H1 (cell line): ENCODE results near the gene TMCC1. TPM values are rescaled to one million over a fixed set of nuclear protein-coding genes. Genes with fewer than 3 reads are reported as not detected.

Experiments used
- CTCF ChIA-PET: fragments of 300-600 bp; sonication (Branson Sonifier 250); formaldehyde crosslinking; loops from one replicate; lab custom pipeline; 2021; ENCODE audit not compliant: partially characterized antibody; lab: Charles Lee
- POLR2A ChIA-PET: fragments of 300-600 bp; sonication (Branson Sonifier 250); formaldehyde crosslinking; loops from one replicate; lab custom pipeline; 2021; ENCODE audit warnings: inconsistent platforms; ENCODE audit not compliant: partially characterized antibody; lab: Charles Lee
- DNase-seq, 2 experiments: peaks; one replicate each; pipeline versions ENCODE4 v3.0.0 to v3.0.0-alpha.2; 2010 to 2022; ENCODE audit warnings: low spot score in 2 of 2, low read depth in 1 of 2, mixed read lengths in 1 of 2
- FAIRE-seq: peaks from 2 replicates; lab custom pipeline; 2011; peaks lifted over from hg19 to GRCh38; lab: Jason Lieb, UNC
- H2AFZ ChIP-seq: 2 replicates; pipeline ENCODE4 v1.8.1; 2012; ENCODE audit warnings: low read length, inconsistent platforms
- H2AK5ac ChIP-seq: 2 replicates; pipeline ENCODE4 v1.6.1; 2013; ENCODE audit warnings: low read depth, low read length
- H2BK120ac ChIP-seq: replicated peaks from 2 replicates; pipeline ENCODE3; 2013; ENCODE audit warnings: low read depth, low read length, inconsistent platforms
- H2BK12ac ChIP-seq: 2 replicates; pipeline ENCODE4 v1.6.1; 2013; ENCODE audit warnings: low read depth, low read length
- H2BK15ac ChIP-seq: 2 replicates; pipeline ENCODE4 v1.6.1; 2013; ENCODE audit warnings: low read length
- H2BK20ac ChIP-seq: 2 replicates; pipeline ENCODE4 v1.6.1; 2013; ENCODE audit warnings: low read length
- H2BK5ac ChIP-seq: 2 replicates; pipeline ENCODE4 v1.6.1; 2013; ENCODE audit warnings: low read depth, low read length
- H3K14ac ChIP-seq: 2 replicates; pipeline ENCODE4 v1.6.1; 2013; ENCODE audit warnings: inconsistent platforms; ENCODE audit not compliant: insufficient read length
- H3K18ac ChIP-seq: 2 replicates; pipeline ENCODE4 v1.6.1; 2013; ENCODE audit warnings: low read length; ENCODE audit errors: extremely low read depth
- H3K23ac ChIP-seq: 2 replicates; pipeline ENCODE4 v1.6.1; 2013; ENCODE audit warnings: inconsistent platforms; ENCODE audit not compliant: insufficient read length
- H3K23me2 ChIP-seq: 2 replicates; pipeline ENCODE4 v1.6.1; 2013; ENCODE audit warnings: low read depth, low read length
- H3K27ac ChIP-seq: 2 replicates; pipeline ENCODE4 v1.6.1; 2011; ENCODE audit warnings: low read depth, low read length, inconsistent platforms
- H3K27me3 ChIP-seq, 4 experiments: replicated peaks in 1 of 4; 1 replicate in 1 of 4; 2 replicates in 3 of 4; pipeline versions ENCODE4 v1.6.1 to v1.8.1; 2011 to 2013; ENCODE audit warnings: low read length in 3 of 4, mild to moderate bottlenecking in 3 of 4, inconsistent platforms in 2 of 4, mixed read lengths in 2 of 4, moderate library complexity in 1 of 4; ENCODE audit not compliant: control insufficient read depth in 3 of 4, insufficient read depth in 3 of 4; ENCODE audit errors: extremely low read depth in 1 of 4
- H3K36me3 ChIP-seq, 4 experiments: 2 replicates each; pipeline versions ENCODE4 v1.6.1 to v1.8.1; 2011 to 2013; ENCODE audit warnings: mild to moderate bottlenecking in 4 of 4, low read length in 3 of 4, moderate library complexity in 2 of 4, control low read depth in 1 of 4, inconsistent platforms in 1 of 4; ENCODE audit not compliant: insufficient read depth in 4 of 4, control insufficient read depth in 2 of 4
- H3K4ac ChIP-seq: replicated peaks from 2 replicates; pipeline ENCODE3; 2013; ENCODE audit warnings: low read length, low read depth, mixed read lengths, inconsistent platforms; ENCODE audit not compliant: insufficient read length
- H3K4me1 ChIP-seq, 4 experiments: replicated peaks in 1 of 4; 1 replicate in 1 of 4; 2 replicates in 3 of 4; pipeline versions ENCODE4 v1.6.1 to v1.8.1; 2011 to 2013; ENCODE audit warnings: low read length in 3 of 4, inconsistent platforms in 2 of 4, mixed read lengths in 1 of 4; ENCODE audit not compliant: insufficient read depth in 4 of 4, control insufficient read depth in 3 of 4
- H3K4me2 ChIP-seq, 2 experiments: 2 replicates each; pipeline versions ENCODE4 v1.6.1 to v1.8.1; 2011 to 2013; ENCODE audit warnings: low read depth in 2 of 2, low read length in 2 of 2, control low read depth in 1 of 2, inconsistent platforms in 1 of 2, mild to moderate bottlenecking in 1 of 2; ENCODE audit not compliant: insufficient read depth in 1 of 2
- H3K4me3 ChIP-seq, 4 experiments: fragments of 200-600, 300-600 bp in 1 of 4; sonication (generic), shearing (Covaris generic), sonication (Bioruptor Twin) in 1 of 4; 2 replicates each; pipeline versions ENCODE4 v1.5.1 to v1.8.1; 2011 to 2016; ENCODE audit warnings: low read length in 4 of 4, low read depth in 3 of 4, control low read depth in 2 of 4, inconsistent platforms in 2 of 4, mild to moderate bottlenecking in 2 of 4, mixed read lengths in 1 of 4, moderate library complexity in 1 of 4; ENCODE audit not compliant: insufficient read depth in 2 of 4; ENCODE audit errors: extremely low read depth in 1 of 4
- H3K56ac ChIP-seq: replicated peaks from 2 replicates; pipeline ENCODE3; 2013; ENCODE audit warnings: low read depth, mild to moderate bottlenecking, mixed read lengths, low read length, inconsistent platforms; ENCODE audit not compliant: insufficient read length
- H3K79me1 ChIP-seq: 2 replicates; pipeline ENCODE4 v1.6.1; 2013; ENCODE audit warnings: low read depth, low read length, control low read depth
- H3K79me2 ChIP-seq, 2 experiments: 2 replicates each; pipeline versions ENCODE4 v1.6.1 to v1.8.1; 2012 to 2013; ENCODE audit warnings: low read length in 2 of 2, mild to moderate bottlenecking in 2 of 2, inconsistent platforms in 1 of 2; ENCODE audit not compliant: insufficient read depth in 2 of 2, control insufficient read depth in 1 of 2
- H3K9ac ChIP-seq, 4 experiments: replicated peaks in 1 of 4; 1 replicate in 1 of 4; 2 replicates in 3 of 4; pipeline versions ENCODE4 v1.6.1 to v1.8.1; 2011 to 2013; ENCODE audit warnings: low read depth in 3 of 4, low read length in 3 of 4, control low read depth in 2 of 4, mild to moderate bottlenecking in 2 of 4, moderate library complexity in 2 of 4, inconsistent platforms in 1 of 4; ENCODE audit errors: extremely low read depth in 1 of 4
- H3K9me3 ChIP-seq, 2 experiments: 2 replicates each; pipeline versions ENCODE4 v1.6.1 to v1.8.1; 2012 to 2013; ENCODE audit warnings: mild to moderate bottlenecking in 2 of 2, moderate library complexity in 2 of 2, control low read depth in 1 of 2, inconsistent platforms in 1 of 2, low read depth in 1 of 2, low read length in 1 of 2, mixed read lengths in 1 of 2; ENCODE audit not compliant: insufficient read depth in 2 of 2
- H4K20me1 ChIP-seq, 2 experiments: replicated peaks in 1 of 2; 2 replicates each; pipeline versions ENCODE3 to v1.8.1; 2011 to 2013; ENCODE audit warnings: inconsistent platforms in 2 of 2, low read length in 2 of 2, mild to moderate bottlenecking in 1 of 2; ENCODE audit not compliant: insufficient read depth in 2 of 2, control insufficient read depth in 1 of 2
- H4K5ac ChIP-seq: 2 replicates; pipeline ENCODE4 v1.6.1; 2013; ENCODE audit warnings: low read length, low read depth, mixed read lengths, inconsistent platforms; ENCODE audit not compliant: insufficient read length
- H4K8ac ChIP-seq: 2 replicates; pipeline ENCODE4 v1.8.0; 2013; ENCODE audit warnings: mild to moderate bottlenecking, moderate library complexity, low read length, inconsistent platforms; ENCODE audit not compliant: insufficient read depth; ENCODE audit errors: extremely low read depth
- H4K91ac ChIP-seq: replicated peaks from 2 replicates; pipeline ENCODE3; 2013; ENCODE audit warnings: low read length, mixed read lengths, inconsistent platforms; ENCODE audit not compliant: insufficient read length
- ATF2 ChIP-seq: IDR thresholded peaks from 2 replicates; pipeline ENCODE4 v1.6.1; 2012; ENCODE audit warnings: low read length, inconsistent platforms
- BCL11A ChIP-seq, 2 experiments: IDR thresholded peaks; one replicate each; pipeline ENCODE4 v1.6.1; 2011; ENCODE audit warnings: low read depth in 2 of 2, low read length in 2 of 2, mild to moderate bottlenecking in 2 of 2
- EZH2 ChIP-seq: fragments of 200-600 bp; sonication (generic); IDR thresholded peaks from 2 replicates; pipeline ENCODE4 v1.7.1; 2012; ENCODE audit warnings: low read depth, mild to moderate bottlenecking, moderate library complexity, low read length, inconsistent platforms; ENCODE audit not compliant: severe bottlenecking
- GTF2F1 ChIP-seq: IDR thresholded peaks from 2 replicates; pipeline ENCODE4 v1.6.1; 2012; ENCODE audit warnings: low read depth, low read length, improper control_type of control experiment, borderline replicate concordance
- KDM1A ChIP-seq: fragments of 200-600, 300-600 bp; sonication (generic); IDR thresholded peaks from 2 replicates; pipeline ENCODE4 v1.7.1; 2016; ENCODE audit warnings: mild to moderate bottlenecking, low read length, borderline replicate concordance
- KDM5A ChIP-seq: fragments of 200-600 bp; IDR thresholded peaks from 2 replicates; pipeline ENCODE4 v1.7.1; 2012; ENCODE audit warnings: mild to moderate bottlenecking, low read length, inconsistent platforms, mixed read lengths
- MAX ChIP-seq: IDR thresholded peaks from 2 replicates; pipeline ENCODE4 v1.6.1; 2012; ENCODE audit warnings: inconsistent platforms
- POU5F1 ChIP-seq: IDR thresholded peaks from 2 replicates; pipeline ENCODE4 v1.6.1; 2011; ENCODE audit warnings: low read depth, mild to moderate bottlenecking, low read length, moderate library complexity
- TCF12 ChIP-seq: IDR thresholded peaks from 2 replicates; pipeline ENCODE4 v1.6.1; 2011; ENCODE audit warnings: low read depth, mild to moderate bottlenecking, low read length
- TEAD4 ChIP-seq: IDR thresholded peaks from 2 replicates; pipeline ENCODE4 v1.6.1; 2012; ENCODE audit warnings: low read depth, low read length, inconsistent platforms, mixed read lengths
- YY1 ChIP-seq: IDR thresholded peaks from 2 replicates; pipeline ENCODE4 v1.6.1; 2011; ENCODE audit warnings: low read depth, mild to moderate bottlenecking, low read length
- WGBS, 2 experiments: shearing (Covaris generic) in 1 of 2; methylation state at CpG; one replicate each; pipeline versions ENCODE4 v1.1.6 to v1.1.7; 2013 to 2015; ENCODE audit warnings: low lambda C conversion rate in 2 of 2, mixed read lengths in 2 of 2, inconsistent platforms in 1 of 2, low coverage in 1 of 2, missing lambda C conversion rate in 1 of 2; ENCODE audit not compliant: insufficient replicate concordance in 2 of 2, insufficient coverage in 1 of 2, insufficient read length in 1 of 2; ENCODE audit errors: extremely low coverage in 1 of 2, missing lambda C conversion rate in 1 of 2; 5-methylcytosine and 5-hydroxymethylcytosine counted together
- polyA plus RNA-seq, 7 experiments: library from polyadenylated mRNA; depleted of rRNA in 3 of 7; stranded (reverse) in 5 of 7; unstranded in 2 of 7; fragments of >200 nt in 5 of 7; fragments of 200-250 nt in 2 of 7; gene quantifications; 1 replicate in 5 of 7; 2 replicates in 1 of 7; 4 replicates in 1 of 7; pipeline versions ENCODE4 v1.2.1 to v1.2.3, GENCODE V29; 2011 to 2013; ENCODE audit warnings: missing spikeins in 2 of 7, mixed read lengths in 2 of 7
- total RNA-seq: library from RNA; stranded (reverse); fragmentation: NEBNext Ultra II Directional; extraction: Animal tissue kit (Norgen Biotek cat#: 25700); gene quantifications from 2 replicates; pipeline ENCODE4 v1.2.1, GENCODE V29; 2021

TMCC1 gene
- total and polyA plus RNA-seq, 2 of the 8 experiments (the other 6 are each of a cell fraction or from before 2014, with no cell fraction given): 10.4 to 27.1 TPM

DNA sequence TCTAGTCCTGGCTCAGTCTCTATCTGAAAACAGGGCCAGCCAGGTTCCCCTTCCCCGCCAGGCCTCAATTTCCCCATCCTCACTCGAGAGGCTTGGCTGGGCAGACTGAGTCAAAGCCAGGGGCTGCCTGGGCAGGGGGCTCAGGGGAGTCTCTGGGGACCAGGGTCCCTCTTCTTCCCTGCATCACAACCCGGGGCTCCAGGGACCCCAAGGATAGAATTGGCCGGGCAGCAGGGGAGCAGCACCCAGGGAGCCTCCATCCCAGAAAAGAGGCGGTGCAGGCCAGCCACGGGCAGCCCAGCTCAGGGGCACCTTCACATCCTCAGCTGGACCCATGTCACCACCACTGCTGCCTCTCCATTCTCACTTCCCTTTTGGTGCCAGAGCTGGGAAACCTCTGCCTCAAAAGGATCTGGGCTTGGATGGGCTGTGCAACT lies 273.8 kb downstream of the TMCC1 start:
- Histone ChIP-seq H3K56ac (no peak overlapping the region), H3K4me1 (peaks cover 0 to 11% (median under 1%) of the 10 kb centered on the region in 4 experiments; a peak in 3 of 7 replicates), H2BK5ac (no peak overlapping the region), H3K9ac (no peak overlapping the region), H3K36me3 (no peaks in the 10 kb centered on the region), H4K5ac (no peak overlapping the region), H3K9me3 (no peaks in the 10 kb centered on the region), H2BK15ac (0 out of 2 replicates have a peak overlapping the region, but pooled peaks have one; percentile 61), H4K91ac (no peak overlapping the region), H2AFZ (no peak overlapping the region), H3K4me3 (no peak overlapping the region), H3K23me2 (no peaks in the 10 kb centered on the region), H3K27me3 (no peaks in the 10 kb centered on the region), H4K20me1 (no peaks in the 10 kb centered on the region), H3K27ac (no peak overlapping the region), H3K4me2 (no peak overlapping the region), H3K18ac (no peak overlapping the region), H3K79me2 (no peaks in the 10 kb centered on the region), H2BK120ac (no peak overlapping the region), H2BK12ac (0 out of 2 replicates have a peak overlapping the region, but pooled peaks have one; percentile 17), H3K4ac (no peak overlapping the region), H3K23ac (no peak overlapping the region), H3K79me1 (no peaks in the 10 kb centered on the region), H3K14ac (no peak overlapping the region), H2BK20ac (no peak overlapping the region), H4K8ac (no peak overlapping the region), H2AK5ac (no peak overlapping the region)
- POLR2A ChIA-PET: interaction anchor here (0.5 kb wide), 1 partner anchor 161 kb away, joined by 3 read pairs; no protein-coding TSS in a partner anchor
- CTCF ChIA-PET: interaction anchor here (1.3 to 1.8 kb wide), 2 partner anchors 13 to 130 kb away, joined by 3 to 7 read pairs; no protein-coding TSS in a partner anchor
- no peak for DNase-seq
- FAIRE-seq: no peak
- WGBS, 2 experiments: 96% methylated on average over 5 of the region's 6 CpGs; no CpG with 5 or more reads in 1 of the 2 experiments
- TF ChIP-seq EZH2: no peak
- no peak for TF ChIP-seq KDM1A
- no peak for TF ChIP-seq TCF12
- TF ChIP-seq TEAD4: no peak
- TF ChIP-seq BCL11A (IDR thresholded peaks at IDR 0.05; ENCODE audit: low read depth in 2 of 2, low read length in 2 of 2): no peak
- no peak for TF ChIP-seq GTF2F1
- no peak for TF ChIP-seq MAX
- no peak for TF ChIP-seq POU5F1
- no peak for TF ChIP-seq YY1
- no peak for TF ChIP-seq KDM5A
- no peak for TF ChIP-seq ATF2
